HG03520 (cell line): Measurements from ENCODE around the gene STING1.
A peak's percentile ranks its signal among the peaks of the same experiment; 100 is the strongest.

Experiments used
- ATAC-seq: cut with Tn5 transposase; IDR thresholded peaks from one replicate; pipeline ENCODE4 v1.9.1; 2021; ENCODE audit warnings: mild to moderate bottlenecking, moderate library complexity; ENCODE audit not compliant: unreplicated experiment

The STING1 gene

DNA sequence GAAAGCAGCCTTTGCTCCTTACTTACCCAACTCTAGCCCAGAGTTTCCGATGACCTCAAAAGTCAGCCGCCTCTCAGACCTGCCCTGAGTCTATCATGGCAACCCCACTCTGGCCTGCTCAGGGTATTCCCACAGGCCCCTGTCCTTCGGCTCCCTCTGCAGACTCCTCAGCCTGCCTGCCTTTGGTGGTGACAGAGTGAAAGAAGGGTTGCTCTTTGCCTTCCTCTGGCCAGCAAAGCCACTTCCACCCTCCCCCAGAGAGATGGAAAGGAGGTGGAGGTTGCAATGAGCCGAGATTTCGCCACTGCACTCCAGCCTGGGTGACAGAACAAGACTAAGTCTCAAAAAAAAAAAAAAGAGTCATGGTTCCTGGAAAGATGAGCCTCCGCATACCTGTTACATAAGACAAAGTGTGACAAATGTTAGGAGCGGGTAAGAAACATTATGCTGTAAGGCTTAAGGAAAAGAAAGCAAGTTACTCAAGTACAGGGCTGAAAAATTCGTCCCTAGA lies 14.1 kb downstream of the STING1 start:
- no peak for ATAC-seq

DNA sequence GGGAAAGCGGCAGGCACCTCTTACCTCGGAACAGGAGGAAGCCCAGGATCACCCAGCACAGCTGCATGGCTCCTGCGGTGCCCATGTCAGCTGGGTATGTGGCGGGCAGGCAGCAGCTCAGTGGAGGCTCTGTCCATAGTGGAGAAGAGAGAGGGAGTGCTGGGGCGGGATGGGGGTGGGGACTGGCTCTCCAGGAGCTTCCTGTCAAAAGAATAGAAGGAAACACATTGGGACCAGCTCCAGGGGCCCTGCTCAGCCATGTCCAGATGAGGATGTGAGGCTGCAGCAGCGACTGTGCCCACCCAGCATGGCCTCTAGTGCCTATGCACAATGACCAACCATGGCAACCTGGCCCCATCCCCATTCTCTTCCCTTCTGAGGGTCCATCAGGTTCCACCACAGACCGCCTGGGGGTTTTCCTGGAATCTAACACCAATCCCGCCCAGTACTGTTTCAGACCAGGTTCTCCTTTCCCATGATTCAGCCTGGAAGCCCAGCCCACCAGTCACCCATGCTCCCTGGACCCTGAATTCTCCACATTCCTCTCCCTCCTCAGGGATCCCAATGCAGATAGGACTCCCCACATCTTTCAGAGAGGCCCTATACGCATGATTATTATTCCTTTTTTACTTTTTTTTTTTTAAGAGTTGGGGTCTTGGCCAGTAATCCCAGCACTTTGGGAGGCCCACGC lies 19.8 kb downstream of the STING1 start, which contains the start of gene ECSCR:
ECSCR (minus strand) TSS at position 158 of the 691 bp plus-strand sequence; CDS start at position 85, 73 bp downstream.
- no peak for ATAC-seq

DNA sequence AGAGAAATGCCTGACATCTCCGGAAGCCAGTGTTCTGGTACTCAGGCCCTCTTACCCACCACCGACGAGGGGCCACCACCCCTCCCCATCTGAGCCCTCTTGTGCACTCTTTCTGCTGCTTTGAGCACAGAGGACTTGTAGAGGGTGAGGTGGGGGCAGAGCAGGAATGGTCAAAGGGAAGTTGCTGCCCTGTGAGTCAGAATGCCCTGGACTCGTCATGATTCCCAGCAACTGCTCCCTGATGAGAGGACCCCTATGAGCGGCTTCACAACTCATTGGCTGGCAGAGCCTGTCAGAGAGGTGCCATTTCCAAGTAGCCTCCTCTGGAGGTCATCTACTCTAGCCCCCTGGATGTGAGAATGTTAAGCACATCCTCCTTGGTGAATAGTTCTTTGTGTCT lies 20.9 kb downstream of the STING1 start:
- no peak for ATAC-seq

DNA sequence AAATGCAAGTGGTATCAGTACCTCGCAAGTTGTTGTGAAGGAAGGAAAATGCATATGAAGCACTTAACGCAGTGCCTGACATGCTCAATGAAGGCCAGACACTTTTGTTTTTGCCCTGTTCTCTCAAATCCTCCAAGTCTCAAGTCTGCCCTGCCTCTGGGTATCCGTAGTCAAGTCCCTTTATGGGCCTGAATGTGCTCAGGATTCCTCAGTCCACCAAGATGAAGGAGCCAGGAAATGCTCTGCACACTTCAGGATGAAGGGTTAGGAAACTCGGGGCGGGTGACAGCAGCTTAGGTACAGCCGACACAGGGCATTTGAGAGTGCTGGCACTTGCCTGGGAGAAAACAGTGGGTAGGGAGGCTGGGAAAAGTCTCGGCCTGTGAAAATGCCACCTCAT lies 21.4 kb downstream of the STING1 start:
- no peak for ATAC-seq

DNA sequence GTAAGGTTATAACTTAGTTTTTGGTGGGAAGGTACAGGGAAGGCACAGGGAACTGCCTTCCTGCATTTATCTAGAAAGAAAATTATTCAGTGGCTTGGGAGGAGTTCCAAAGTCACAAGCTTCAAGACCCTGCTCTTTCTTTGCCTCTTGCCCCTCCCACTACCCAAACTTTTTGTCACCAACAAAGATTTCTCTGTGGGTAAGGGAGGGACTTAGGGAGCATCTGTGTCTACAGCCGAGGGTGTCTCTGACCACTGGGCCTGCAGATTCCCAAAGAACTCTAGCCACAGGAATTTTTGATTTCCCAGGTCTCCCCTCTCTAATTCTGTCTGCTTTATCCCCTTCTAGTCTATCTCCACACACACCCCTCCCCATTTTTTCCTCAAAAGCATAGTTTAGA lies 22.1 kb downstream of the STING1 start:
- ATAC-seq = no peak

GRCh38 chr5:139459451-139459934 lies 23.1 kb downstream of the STING1 start:
- peak; percentile 23 for ATAC-seq

- ATAC-seq = peak; percentile 48
Measured at GRCh38 chr5:139458580-139459407, 23.8 kb downstream of the STING1 start.

DNA sequence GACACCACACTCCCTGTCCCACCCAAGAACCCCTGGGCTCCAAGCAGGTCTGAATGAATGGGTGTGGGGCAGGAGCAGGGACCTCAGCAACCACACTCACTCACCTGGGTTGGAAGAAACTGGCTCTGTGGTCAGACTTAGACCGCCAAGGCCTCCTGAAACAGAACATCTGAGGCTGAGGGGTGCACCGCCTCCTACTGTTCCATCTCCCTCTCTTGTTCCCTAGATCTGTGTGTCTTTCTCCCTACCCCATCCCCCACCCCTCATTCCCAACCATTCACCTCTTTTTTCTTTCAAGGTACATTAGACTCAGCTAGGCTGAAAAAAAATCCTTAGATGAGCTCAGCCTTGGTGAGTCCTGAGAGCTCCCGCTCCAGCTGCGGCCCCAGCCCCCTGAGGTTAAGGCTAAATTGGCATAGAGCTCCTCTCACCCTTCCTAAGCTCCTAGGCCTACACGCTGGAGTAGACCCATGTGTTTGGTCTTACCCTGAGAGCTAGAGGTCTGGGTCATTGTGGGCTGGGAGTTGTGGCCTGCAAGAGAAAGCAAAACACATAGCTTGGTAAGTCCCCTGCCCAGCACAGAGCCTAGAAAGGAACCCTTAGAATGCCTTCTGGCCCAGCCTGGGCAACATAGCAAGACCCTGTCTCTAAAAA lies 24.8 kb downstream of the STING1 start:
- no peak for ATAC-seq

- no peak for ATAC-seq
Measured at GRCh38 chr5:139457241-139457640, 25.3 kb downstream of the STING1 start.

DNA sequence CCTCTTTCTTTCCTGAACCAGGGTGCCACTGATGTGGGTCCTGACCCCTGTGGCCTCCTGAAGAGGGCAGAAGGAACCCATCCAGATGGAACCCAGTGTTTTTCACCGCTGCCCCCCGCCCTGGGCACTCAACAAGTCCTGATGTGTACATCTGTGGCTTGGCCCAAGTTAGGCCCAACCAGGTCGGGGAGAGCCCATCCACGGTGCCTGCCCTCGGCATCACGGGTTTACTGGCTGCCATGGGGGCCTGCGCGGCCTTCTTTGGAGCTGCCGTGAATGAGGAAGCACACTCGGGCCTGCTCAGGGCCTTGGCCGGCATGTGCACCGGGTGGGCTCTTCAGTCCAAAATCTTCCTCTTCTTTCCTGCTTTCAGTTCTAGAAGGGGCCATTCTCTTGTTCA lies 25.8 kb downstream of the STING1 start:
- ATAC-seq = no peak

DNA sequence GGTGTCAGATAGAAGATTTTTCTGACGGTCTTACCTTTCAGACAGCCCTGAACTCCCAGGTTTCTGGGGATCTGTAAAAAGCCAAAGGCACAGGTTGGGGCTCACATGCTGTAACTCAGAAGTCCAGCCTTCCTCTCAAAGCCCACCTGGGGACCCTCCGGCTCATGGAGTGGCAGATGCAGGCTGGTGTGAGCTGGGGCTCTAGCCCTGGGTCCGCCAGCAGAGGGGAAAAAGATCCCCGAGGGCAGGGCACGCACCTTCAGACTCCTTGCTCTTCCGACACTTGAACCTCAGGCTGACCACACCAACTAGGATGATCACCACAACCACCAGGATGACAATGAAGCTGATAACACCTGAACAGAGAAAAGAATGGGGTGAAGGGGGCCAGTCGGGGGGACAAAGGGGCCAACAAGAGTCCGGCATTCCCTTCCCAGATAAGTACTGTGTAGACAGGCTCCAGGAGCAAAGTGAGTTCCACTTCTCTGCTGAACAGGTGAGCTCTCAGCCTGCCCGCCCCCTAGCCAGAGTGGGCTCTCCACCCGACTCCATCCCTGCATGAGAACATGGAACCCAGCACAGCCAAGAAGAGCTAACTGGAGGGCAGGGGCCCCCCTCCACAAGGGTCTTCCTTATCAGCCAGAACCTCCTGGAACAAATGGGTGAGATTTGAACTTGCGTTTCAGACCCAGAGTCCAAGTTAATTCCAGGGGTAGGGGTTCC lies 27.8 kb downstream of the STING1 start:
- no peak for ATAC-seq

DNA sequence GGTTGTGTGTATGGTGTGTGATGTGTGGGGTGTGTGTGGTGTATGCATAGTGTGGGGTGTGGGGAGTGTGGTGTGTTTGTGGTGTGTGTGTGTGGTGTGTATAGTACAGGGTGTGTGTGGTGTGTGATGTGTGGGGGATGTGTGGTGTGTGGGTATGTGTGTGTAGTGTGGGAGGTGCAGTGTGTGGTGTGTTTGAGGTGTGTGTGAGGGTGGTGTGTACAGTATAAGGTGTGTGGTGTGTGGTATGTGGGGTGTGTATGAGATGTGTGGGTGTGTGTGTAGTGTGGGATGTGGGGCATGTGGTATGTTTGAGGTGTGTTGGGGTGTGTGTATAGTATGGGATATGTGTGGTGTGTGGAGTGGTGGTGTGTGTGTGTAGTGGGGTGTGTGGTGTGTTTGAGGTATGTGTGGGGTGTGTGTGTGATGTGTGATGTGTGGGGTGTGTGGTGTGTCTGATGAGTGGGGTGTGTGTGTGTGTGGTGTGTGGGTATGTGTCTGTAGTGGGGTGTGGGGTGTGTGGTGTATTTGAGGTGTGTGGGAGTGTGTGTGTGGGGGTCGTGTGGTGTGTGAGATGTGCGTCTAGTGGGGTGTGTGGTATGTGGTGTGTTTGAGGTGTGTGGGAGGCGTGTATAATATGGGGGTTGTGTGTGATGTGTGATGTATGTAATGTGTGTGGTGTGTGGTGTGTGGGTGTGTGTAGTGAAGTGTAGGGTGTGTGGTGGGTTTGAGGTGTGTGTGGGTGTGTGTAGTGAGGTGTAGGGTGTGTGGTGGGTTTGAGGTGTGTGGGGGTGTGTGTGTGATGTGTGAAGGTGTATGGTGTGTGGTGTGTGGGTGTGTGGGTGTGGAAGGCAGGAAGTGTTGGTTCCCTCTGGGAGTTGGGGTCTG lies 28.6 kb downstream of the STING1 start:
- ATAC-seq = no peak

DNA sequence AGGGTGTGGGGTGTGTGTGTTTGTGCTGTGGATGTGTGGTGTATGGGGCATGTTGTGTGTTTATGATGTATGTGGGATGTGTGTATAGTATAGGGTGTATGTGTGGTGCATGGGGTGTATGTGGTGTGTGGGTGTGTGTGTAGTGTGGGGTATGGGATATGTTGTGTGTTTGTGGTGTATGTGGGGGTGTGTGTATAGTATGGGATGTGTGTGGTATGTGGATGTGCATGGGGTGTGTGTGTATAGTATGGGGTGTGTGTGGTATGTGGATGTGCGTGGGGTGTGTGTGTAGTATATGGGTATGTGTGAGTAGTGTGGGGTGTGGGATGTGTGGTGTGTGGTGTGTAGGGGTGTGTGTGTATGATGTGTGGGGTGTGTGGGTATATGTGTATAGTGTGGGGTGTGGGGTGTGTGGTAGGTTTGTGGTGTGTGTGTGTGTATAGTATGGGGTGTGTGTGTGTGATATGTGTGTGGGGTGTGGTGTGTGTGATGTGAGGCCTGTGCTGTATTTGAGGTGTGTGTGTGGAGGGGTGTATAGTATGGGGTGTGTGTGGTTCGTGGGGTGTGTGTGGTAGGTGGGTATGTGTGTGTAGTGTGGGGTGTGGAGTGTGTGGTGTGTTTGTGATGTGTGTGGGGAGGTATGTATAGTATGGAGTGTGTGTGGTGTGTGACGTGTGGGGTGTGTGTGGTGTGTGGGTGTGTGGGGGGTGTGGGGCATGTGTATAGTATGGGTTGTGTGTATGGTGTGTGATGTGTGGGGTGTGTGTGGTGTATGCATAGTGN lies 30.5 kb downstream of the STING1 start:
- ATAC-seq = no peak

DNA sequence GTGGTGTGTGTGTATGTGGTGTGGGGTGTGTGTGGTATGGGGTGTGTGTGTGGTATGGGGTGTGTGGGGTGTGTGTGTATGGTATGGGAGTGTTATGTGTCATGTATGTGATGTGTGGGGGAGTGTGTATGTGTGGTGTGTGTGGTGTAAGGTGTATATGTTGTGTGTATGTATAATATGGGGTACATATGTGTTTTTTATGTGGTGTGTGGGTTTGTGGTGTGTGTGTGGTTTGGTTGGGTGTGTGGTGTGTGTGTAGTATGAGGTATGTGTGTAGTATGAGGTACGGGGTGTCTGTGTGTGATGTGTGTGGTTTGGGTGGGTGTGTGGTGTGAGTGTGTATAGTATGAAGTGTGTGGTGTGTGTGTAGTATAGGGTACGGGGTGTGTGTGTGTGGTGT lies 31.4 kb downstream of the STING1 start:
- no peak for ATAC-seq

- ATAC-seq = peak; percentile 52
Measured at GRCh38 chr5:139446956-139447779, 35.4 kb downstream of the STING1 start.

DNA sequence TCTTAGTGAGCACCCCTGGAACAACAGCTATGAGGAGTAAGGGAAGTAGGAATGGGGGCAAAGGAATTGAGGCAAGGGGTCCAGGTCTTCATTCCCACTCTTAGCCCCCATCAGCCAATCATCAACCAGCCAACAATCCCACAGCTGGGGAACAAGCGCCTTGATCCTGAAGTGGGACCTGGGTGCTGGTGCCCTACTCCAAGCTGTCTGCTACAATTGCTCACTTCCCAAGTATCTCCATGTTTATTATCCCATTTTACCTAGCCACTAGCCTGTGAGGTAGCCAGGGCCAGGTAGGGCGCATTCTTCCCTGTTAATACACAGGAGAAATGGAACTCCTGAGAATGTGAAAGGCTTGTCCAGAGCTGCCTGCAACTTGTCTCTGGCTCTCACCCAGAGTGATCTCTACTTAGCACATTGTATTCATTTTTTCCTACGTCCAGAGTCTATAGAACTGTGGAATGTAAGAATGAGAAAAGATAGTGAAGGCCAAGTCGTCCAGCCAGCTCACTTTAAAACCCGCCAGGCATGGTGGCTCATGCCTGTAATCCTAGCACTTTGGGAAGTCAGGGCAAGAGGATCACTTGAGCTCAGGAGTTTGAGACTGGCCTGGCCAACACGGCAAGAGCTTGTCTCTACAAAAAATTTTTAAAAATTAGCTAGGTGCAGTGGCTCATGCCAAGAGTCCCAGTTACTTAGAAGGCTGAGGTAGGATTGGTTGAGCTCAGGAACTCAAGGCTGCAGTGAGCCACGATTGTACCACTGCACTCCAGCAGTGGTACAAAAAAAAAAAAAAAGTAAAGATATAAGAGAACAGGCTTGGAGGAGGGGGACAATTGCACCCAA lies 37.0 kb downstream of the STING1 start:
- ATAC-seq = no peak

DNA sequence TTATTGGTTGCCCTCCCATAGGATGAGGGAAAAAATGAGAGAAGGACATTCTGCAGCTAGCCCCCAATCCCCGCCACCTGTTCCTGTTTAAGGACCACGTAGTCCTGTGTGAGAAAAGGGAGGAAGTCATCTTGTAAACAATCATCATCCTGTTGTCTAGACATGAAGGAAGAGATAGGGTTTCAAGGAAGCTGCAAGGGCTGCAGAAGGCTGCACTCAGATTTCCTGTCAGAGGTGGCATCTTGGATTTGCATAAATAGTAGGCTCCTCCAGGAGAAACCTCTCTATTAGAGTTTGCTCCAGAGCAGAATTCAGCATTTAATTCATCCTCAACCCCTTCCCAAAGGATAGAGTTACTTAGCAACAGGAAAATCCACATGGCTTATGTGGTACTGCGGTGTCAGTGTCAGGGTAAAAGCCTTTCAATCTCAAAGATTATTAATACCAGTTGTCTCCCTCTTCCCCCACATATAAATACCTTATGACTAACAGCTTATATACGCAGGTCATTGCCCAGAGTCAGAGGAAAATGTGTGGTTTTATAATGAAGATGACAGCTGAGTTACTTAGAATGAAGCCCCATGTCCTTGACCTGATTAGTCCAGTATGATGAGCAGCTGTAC lies 38.6 kb downstream of the STING1 start:
- ATAC-seq = no peak
